ENCODE measurements around the gene JARID2. TPM values are rescaled to one million over a fixed set of nuclear protein-coding genes. Genes with fewer than 3 reads are reported as not detected.

Gene JARID2
- total and polyA plus RNA-seq, 10 of the 15 experiments (the other 5 are each of a cell fraction or from before 2014, with no cell fraction given), result 4.2 to 21.6 (median 11.7) TPM

GRCh38 chr6:15248451-15249370, 2.8 kb downstream of the JARID2 start (continued):
- TF ChIP-seq ZBTB11 (CRISPR knock-in tag; IDR thresholded peaks at IDR 0.05) (no peak), CEBPB (IDR thresholded peaks at IDR 0.05; ENCODE audit: borderline replicate concordance in 1 of 2, low read depth in 2 of 2, low read length in 2 of 2) (no peak), POU2F2 (IDR thresholded peaks at IDR 0.05; ENCODE audit: borderline replicate concordance, low read depth, low read length) (no peak; the same call in 2 of the 3 replicates), NFXL1 (IDR thresholded peaks at IDR 0.05; ENCODE audit: borderline replicate concordance) (no peak), ETV6 (conservative IDR thresholded peaks at IDR 0.05 in 1 of 2, IDR thresholded peaks at IDR 0.05 in 1 of 2; ENCODE audit: borderline replicate concordance in 1 of 2, low read depth in 1 of 2) (no peak), BHLHE40 (IDR thresholded peaks at IDR 0.05; ENCODE audit: borderline replicate concordance in 1 of 2, low read depth in 2 of 2, low read length in 1 of 2) (peak in 1 of 2 experiments; percentile 37; a peak in 2 of 4 replicates), SREBF1 (IDR thresholded peaks at IDR 0.05; ENCODE audit: low read length) (no peak), MTA3 (IDR thresholded peaks at IDR 0.05; ENCODE audit: borderline replicate concordance, low read length) (no peak), E4F1 (IDR thresholded peaks at IDR 0.05; ENCODE audit: borderline replicate concordance, partially characterized antibody) (no peak), LARP7 (IDR thresholded peaks at IDR 0.05) (peak; percentile 36; the same call in 1 of the 2 replicates), JUNB (IDR thresholded peaks at IDR 0.05) (no peak), TBL1XR1 (IDR thresholded peaks at IDR 0.05; ENCODE audit: low read depth, low read length) (peak; percentile 68; the same call in 1 of the 2 replicates), JUND (IDR thresholded peaks at IDR 0.05; ENCODE audit: low read depth, low read length) (no peak), MAX (IDR thresholded peaks at IDR 0.05; ENCODE audit: low read depth, low read length) (no peak; the same call in 1 of the 2 replicates), CEBPZ (IDR thresholded peaks at IDR 0.05; ENCODE audit: low read depth, low read length) (no peak), MYB (IDR thresholded peaks at IDR 0.05; ENCODE audit: borderline replicate concordance, low read depth, low read length) (no peak), SMARCA5 (IDR thresholded peaks at IDR 0.05) (0 out of 2 replicates have a peak, but pooled peaks have one; percentile 13), ZZZ3 (IDR thresholded peaks at IDR 0.05; ENCODE audit: control insufficient read depth, insufficient read length, low read depth) (no peak), ZSCAN29 (IDR thresholded peaks at IDR 0.05) (no peak)
